NCI-H1417 (cell line): ENCODE measurements around the gene HIPK2.

Source experiments
- DNase-seq, 3 experiments: peaks; one replicate each; lab custom pipeline; 2025; lab: John Stamatoyannopoulos, UW

HIPK2 gene

GRCh38 chr7:139783647-139784385 is 6.0 kb upstream of the HIPK2 start:
- peak; percentile 22 to 64 (median 36) for DNase-seq

GRCh38 chr7:139782932-139783331 is 5.1 kb upstream of the HIPK2 start:
- DNase-seq, result no peak

GRCh38 chr7:139777133-139777891 is 486 bp downstream of the HIPK2 start:
- DNase-seq, result peak; percentile 59 to 83 (median 79)

GRCh38 chr7:139776486-139777132 is 1.2 kb downstream of the HIPK2 start:
- peak; percentile 29 to 83 (median 79) for DNase-seq

- DNase-seq, result peak; percentile 67 to 87 (median 69)
Observed at GRCh38 chr7:139775829-139776266, 1.9 kb downstream of the HIPK2 start.

- DNase-seq, result no peak
Observed at GRCh38 chr7:139774376-139774775, 3.4 kb downstream of the HIPK2 start.

GRCh38 chr7:139773371-139773770 is 4.4 kb downstream of the HIPK2 start:
- no peak for DNase-seq

GRCh38 chr7:139772873-139773272 is 4.9 kb downstream of the HIPK2 start:
- no peak for DNase-seq

- no peak for DNase-seq
Observed at GRCh38 chr7:139772115-139772514, 5.7 kb downstream of the HIPK2 start.

- DNase-seq, result no peak
Observed at GRCh38 chr7:139771001-139771956, 6.5 kb downstream of the HIPK2 start.

GRCh38 chr7:139769761-139770160 is 8.0 kb downstream of the HIPK2 start:
- no peak for DNase-seq

- DNase-seq, result no peak
Observed at GRCh38 chr7:139769066-139769465, 8.7 kb downstream of the HIPK2 start.

GRCh38 chr7:139768249-139768824 is 9.5 kb downstream of the HIPK2 start:
- no peak for DNase-seq

- DNase-seq, result no peak
Observed at GRCh38 chr7:139767561-139767982, 10.2 kb downstream of the HIPK2 start.

GRCh38 chr7:139765143-139765542 is 12.7 kb downstream of the HIPK2 start:
- DNase-seq, result no peak

GRCh38 chr7:139763330-139763729 is 14.5 kb downstream of the HIPK2 start:
- no peak for DNase-seq

GRCh38 chr7:139762886-139763285 is 14.9 kb downstream of the HIPK2 start:
- DNase-seq, result no peak

GRCh38 chr7:139758388-139758787 is 19.4 kb downstream of the HIPK2 start:
- peak; percentile 17 to 82 (median 52) for DNase-seq

GRCh38 chr7:139757968-139758367 is 19.8 kb downstream of the HIPK2 start:
- DNase-seq, result no peak

GRCh38 chr7:139753693-139754111 is 24.1 kb downstream of the HIPK2 start:
- DNase-seq, result peak in 1 of 3 experiments; percentile 63

- peak in 1 of 3 experiments; percentile 56 for DNase-seq
Observed at GRCh38 chr7:139753081-139753692, 24.6 kb downstream of the HIPK2 start.
